GM12891 (cell line): ENCODE measurements around the gene KRT80.

Experiments used
- DNase-seq: peaks from one replicate; pipeline ENCODE4 v3.0.0; 2011; ENCODE audit warnings: low spot score; ENCODE audit not compliant: insufficient read length
- FAIRE-seq: peaks from 2 replicates; lab custom pipeline; 2011; peaks lifted over from hg19 to GRCh38; lab: Jason Lieb, UNC
- PAX5 ChIP-seq: IDR thresholded peaks from 2 replicates; pipeline ENCODE4 v1.6.1; 2011; ENCODE audit warnings: low read length, moderate library complexity, mild to moderate bottlenecking; ENCODE audit not compliant: insufficient read depth, severe bottlenecking
- POLR2A ChIP-seq: IDR thresholded peaks from 2 replicates; pipeline ENCODE4 v1.6.1; 2011; ENCODE audit warnings: low read depth, low read length, control low read depth
- POLR2AphosphoS5 ChIP-seq: IDR thresholded peaks from 2 replicates; pipeline ENCODE4 v1.6.1; 2011; ENCODE audit warnings: low read depth, low read length, control low read depth
- POU2F2 ChIP-seq: IDR thresholded peaks from 2 replicates; pipeline ENCODE4 v1.6.1; 2011; ENCODE audit warnings: low read depth, mild to moderate bottlenecking, control low read depth, low read length, moderate library complexity
- SPI1 ChIP-seq: IDR thresholded peaks from 2 replicates; pipeline ENCODE4 v1.6.1; 2011; ENCODE audit warnings: low read depth, low read length, control low read depth
- TAF1 ChIP-seq: IDR thresholded peaks from 2 replicates; pipeline ENCODE4 v1.6.1; 2011; ENCODE audit warnings: low read depth, low read length, control low read depth

Gene KRT80

DNA sequence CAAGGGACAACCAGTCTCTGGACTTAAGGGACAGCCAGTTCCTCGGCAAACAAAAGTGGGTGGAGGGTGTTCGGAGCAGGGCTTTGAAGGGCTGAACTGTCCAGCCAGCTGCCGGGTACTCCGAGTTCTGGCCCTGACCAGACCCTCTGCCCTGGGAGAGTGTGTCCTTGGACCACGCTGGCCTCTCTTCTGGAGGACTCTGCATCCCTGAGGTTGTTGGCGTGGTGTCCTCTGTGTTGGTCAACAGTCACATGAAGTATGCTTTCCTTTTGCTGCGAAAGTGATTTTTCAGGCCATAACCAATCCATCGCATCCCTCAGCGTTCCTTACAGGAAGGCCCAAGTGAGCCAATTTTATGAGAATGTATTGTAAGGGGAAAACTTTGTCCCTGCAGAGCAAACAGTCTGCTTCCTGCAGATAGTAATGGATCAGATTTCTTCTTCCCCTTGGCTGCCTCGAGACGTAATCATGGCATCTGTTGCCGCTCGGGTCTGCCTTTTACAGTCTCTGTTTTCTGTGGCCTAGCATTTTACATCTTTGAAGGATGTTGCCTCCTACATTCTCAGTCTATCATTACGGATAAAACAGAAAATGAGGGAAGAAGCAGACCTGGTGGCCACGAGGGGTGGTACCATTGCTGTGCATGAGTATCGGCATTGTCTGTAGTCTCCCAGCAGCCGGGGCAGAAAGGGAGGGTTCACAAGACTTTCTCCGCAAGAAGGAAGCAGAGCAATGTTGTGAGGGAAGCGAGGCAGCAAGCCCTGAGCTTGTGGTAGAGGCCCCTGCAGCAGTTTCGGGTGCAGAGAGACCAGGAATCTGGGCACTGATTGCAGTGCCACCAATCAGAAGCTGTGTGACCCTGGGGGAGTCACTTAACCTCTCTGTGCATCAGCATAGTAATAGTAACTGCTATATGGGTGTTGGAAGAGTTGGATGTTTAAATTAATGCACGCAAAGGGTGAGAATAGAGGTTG, 64.9 kb downstream of the KRT80 start:
- DNase-seq (no peak), FAIRE-seq (no peak)
- TF ChIP-seq SPI1 (no peak), POLR2A (no peak), TAF1 (no peak), POU2F2 (no peak), POLR2AphosphoS5 (no peak), PAX5 (no peak)

DNA sequence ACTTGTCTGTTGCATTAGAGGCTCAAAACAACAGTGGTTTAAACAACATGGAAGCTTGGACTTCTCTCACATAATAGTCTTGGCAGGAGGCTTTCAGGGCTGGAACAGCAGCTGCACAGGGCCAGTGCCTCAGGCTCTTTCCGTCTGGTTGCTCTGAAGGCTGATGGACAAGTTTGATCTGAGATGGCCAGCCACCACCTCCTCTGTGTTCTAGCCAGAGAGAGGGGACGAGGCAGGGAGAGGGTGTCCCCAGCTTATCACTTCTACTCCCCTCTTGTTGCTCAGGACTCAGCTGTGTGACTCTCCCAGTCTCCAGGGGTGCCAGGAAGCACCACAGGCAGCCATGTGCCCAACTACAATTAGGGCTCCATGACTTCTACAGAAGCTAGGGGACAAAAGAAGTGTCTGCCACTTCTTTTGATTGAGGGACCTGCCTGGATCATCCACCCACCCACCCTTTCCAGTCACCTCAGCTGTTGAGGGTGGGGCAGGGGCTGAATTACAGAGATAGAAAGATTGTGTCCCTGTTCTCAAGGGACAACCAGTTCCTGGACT, 65.7 kb downstream of the KRT80 start:
- DNase-seq: no peak
- TF ChIP-seq SPI1 (no peak), POU2F2 (no peak), POLR2A (no peak)
- no peak for FAIRE-seq

DNA sequence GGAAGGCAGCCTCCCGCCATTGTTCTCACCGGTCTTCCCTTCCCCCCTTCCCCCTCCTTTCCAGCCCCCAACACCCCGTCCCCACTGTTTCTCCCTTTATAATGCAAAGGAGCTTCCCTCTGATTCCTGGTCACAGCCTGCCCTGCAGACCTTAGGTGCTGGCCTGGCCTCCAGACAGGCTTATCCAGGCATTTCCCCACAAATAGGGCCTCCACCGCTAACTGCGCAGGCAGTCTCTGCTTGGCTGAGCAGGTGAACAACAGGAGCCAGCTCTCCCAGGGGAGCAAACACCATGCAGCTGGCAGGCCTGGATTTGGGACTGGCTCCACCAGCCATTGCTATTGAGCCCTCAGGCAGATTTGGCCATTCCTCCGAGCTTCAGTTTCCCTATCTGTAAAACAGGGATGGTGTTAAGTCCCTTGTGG, 66.3 kb downstream of the KRT80 start:
- no peak for FAIRE-seq
- no peak for TF ChIP-seq SPI1
- TF ChIP-seq POU2F2: no peak
- DNase-seq: no peak

DNA sequence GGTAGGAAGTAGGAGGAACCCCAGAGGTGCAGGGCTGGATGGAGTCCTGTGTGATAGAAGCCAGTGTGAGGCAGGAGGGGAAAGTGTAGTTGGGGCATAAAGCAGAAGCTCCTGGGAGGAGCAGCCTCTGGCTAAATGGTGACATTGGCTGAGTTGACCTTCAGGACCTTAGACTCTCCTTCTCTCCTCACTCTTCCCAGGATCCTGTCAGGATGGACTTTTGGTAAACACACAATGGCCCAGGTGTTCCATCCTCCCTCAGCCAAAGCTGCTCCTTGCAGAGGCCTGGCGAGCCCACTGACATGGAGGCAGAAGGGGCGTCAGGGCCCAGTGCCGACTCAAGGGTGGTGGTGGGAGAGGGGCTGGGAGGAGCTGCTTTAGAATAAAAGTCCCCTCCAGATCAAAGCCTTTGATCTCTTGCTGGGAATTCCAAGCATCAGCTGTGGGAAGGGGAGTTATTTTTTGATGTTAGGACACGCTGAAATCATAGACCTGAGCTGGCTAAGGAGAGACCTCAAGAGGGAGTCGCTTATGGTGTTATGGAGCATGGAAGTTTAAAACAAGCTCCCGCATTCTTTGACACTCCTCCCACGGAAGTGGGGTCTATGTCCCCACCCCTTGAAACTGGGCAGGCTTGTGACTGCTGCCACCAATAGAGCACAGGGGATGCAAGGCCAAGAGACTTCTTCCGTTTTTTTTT, 68.2 kb downstream of the KRT80 start:
- DNase-seq (no peak), FAIRE-seq (no peak)
- TF ChIP-seq PAX5 (no peak), POU2F2 (no peak), POLR2A (no peak)

DNA sequence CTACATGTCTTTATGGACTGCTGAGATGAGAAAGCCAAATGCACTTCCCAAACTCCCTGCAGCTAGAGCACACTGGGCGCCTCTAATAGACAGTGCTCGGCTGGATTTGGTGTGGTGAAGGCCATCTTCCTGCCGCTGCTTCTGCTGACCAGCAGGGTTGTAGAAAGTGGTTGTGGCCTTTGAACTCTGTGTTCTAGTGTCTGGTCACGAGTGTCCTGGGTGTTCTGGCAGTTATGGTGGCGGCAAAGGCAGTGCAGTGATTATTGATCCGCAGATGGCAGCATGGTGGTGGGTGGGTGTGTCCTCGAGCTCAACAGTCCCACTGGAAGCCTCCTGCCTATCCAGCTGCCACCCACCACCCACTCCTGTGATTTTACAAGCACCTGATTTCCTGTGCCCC, 68.9 kb downstream of the KRT80 start:
- no peak for TF ChIP-seq POU2F2
- TF ChIP-seq PAX5: no peak
- no peak for TF ChIP-seq TAF1
- TF ChIP-seq POLR2A: no peak
- no peak for TF ChIP-seq POLR2AphosphoS5
- no peak for TF ChIP-seq SPI1
- DNase-seq (no peak), FAIRE-seq (no peak)

DNA sequence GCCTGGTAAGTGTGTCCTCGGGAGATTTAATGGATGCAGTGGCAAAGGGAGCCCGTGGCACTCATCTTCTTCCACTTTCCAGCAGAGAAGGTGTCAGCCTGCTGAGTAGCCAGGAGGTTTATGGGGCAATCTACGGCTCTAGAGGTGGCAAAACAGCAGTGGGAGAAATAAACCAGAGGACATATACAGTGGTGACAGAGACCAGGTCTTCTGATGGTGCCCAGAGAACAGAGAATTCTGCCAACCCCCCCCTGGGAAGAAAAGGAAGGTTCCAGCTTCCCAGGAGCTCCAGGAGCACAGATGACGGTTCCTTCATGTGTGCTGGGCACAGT, 69.3 kb downstream of the KRT80 start:
- FAIRE-seq: no peak

DNA sequence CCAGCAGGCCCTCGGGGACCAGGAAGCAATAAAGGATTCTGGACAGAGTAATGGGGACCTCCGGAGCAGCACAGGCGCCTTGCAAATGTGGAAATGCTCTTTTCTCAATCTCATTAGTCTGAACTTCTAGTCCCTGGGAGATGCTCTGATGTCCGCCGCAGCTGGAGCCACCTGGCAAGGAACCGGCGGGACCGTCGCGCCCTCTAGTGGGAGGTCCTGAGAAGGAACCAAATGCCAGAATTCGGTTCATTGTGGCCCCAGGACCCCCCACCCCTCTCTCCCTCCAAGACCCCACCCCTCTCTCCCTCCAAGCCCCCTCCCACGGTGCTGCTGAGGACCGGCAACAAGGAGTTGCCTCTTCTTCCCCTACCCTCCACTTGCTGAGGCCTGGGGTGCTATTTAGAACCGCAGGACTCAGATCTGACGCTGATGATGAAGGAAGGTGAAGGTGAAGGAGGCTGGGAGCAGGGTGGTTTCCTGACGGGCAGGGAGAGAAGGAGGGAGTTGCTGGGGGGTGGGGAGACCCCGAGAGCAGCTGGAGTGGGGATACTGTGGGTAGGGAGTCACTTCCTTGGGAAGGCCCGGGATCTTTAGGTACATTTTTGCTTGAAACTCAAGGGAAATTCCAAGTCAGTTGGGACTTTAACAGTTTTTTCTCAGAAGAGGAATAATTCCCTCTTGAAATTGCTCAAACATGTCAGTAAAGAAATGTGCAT, 69.8 kb downstream of the KRT80 start:
- no peak for TF ChIP-seq SPI1
- no peak for TF ChIP-seq POLR2AphosphoS5
- TF ChIP-seq POLR2A: no peak
- TF ChIP-seq PAX5: no peak
- TF ChIP-seq POU2F2: no peak
- TF ChIP-seq TAF1: no peak
- DNase-seq: no peak
- FAIRE-seq: peak; percentile 72

More for the DNA sequence above, 69.3 kb downstream of the KRT80 start:
- no peak for DNase-seq
- TF ChIP-seq POLR2AphosphoS5 (no peak), TAF1 (no peak), POLR2A (no peak), PAX5 (no peak), SPI1 (no peak), POU2F2 (no peak)

DNA sequence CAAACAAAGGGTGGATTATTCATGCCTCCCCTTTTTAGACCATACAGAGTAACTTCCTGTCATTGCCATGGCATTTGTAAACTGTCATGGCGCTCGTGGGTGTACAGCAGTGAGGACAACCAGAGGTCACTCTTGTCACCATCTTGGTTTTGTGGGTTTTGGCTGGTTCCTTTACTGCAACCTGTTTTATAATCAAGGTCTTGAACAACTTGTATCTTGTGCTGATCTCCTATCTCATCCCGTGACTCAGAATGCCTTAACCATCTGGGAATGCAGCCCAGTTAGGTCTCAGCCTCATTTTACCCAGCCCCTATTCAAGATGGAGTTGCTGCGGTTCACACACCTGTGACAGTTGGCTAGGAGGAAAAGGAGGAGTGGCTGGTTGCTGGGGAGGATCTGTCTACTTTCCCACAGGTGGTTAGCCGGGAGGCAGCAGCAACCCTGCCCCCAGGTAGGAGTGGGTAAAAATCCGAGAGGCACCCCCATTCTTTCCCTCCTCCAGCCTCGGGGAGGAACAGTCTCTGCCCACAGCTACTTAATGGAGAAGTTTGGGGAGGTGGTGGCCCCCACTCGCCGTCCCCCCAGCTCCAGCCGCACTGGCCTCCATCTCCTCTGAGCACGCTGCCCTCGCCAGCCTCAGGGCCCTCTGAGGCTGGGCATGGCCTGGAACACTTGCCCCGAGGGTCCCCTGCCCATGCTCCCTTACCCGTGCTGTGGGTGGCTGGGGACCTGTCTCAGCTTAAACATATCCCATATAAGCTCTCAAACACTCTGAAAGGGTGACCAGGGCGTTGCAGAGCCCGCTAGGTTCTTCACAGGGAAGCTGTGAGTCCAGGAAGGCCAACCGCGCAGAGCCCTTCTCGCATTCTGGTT, 70.6 kb downstream of the KRT80 start:
- FAIRE-seq: no peak
- TF ChIP-seq SPI1: no peak
- no peak for TF ChIP-seq POU2F2
- no peak for TF ChIP-seq POLR2A
- TF ChIP-seq PAX5: no peak
- TF ChIP-seq TAF1: no peak

More for the DNA sequence above, 70.6 kb downstream of the KRT80 start:
- DNase-seq: no peak
